Measurements from ENCODE around the gene CLEC10A.
"Not testable (repeated sequence)": the region's sequence is repeated elsewhere in the genome, so short reads cannot be mapped to it uniquely, and the experiment has no call there.

The CLEC10A gene

GRCh38 chr17:7108981-7109380 lies 28.9 kb upstream of the CLEC10A start:
- DNase-seq, result no peak

GRCh38 chr17:7108560-7108925 lies 28.5 kb upstream of the CLEC10A start:
- DNase-seq, result no peak

GRCh38 chr17:7107795-7108559 lies 27.9 kb upstream of the CLEC10A start:
- DNase-seq, result no peak

- no peak for DNase-seq
Observed at GRCh38 chr17:7107012-7107754, 27.1 kb upstream of the CLEC10A start.

GRCh38 chr17:7102421-7102820 lies 22.4 kb upstream of the CLEC10A start:
- no peak for DNase-seq

- DNase-seq, result no peak
Observed at GRCh38 chr17:7101531-7101930, 21.5 kb upstream of the CLEC10A start.

- DNase-seq, result not testable (repeated sequence)
Observed at GRCh38 chr17:7100641-7101379, 20.8 kb upstream of the CLEC10A start.

- no peak for DNase-seq
Observed at GRCh38 chr17:7098802-7099459, 18.9 kb upstream of the CLEC10A start.

- DNase-seq, result no peak
Observed at GRCh38 chr17:7097940-7098339, 17.9 kb upstream of the CLEC10A start.

- no peak for DNase-seq
Observed at GRCh38 chr17:7095625-7096024, 15.6 kb upstream of the CLEC10A start.

- DNase-seq, result no peak
Observed at GRCh38 chr17:7094652-7095019, 14.6 kb upstream of the CLEC10A start.

GRCh38 chr17:7091311-7092005 lies 11.4 kb upstream of the CLEC10A start:
- not testable (repeated sequence) for DNase-seq

- not testable (repeated sequence) for DNase-seq
Observed at GRCh38 chr17:7089570-7089969, 9.5 kb upstream of the CLEC10A start.

- not testable (repeated sequence) for DNase-seq
Observed at GRCh38 chr17:7088442-7088841, 8.4 kb upstream of the CLEC10A start.

GRCh38 chr17:7084088-7084487 lies 4.0 kb upstream of the CLEC10A start:
- DNase-seq, result no peak

GRCh38 chr17:7083592-7083991 lies 3.5 kb upstream of the CLEC10A start:
- no peak for DNase-seq

- no peak for DNase-seq
Observed at GRCh38 chr17:7081341-7082062, 1.5 kb upstream of the CLEC10A start.

GRCh38 chr17:7080456-7081041 lies 498 bp upstream of the CLEC10A start:
- DNase-seq, result no peak

- no peak for DNase-seq
Observed at GRCh38 chr17:7078711-7079110, 1.3 kb downstream of the CLEC10A start.

Data from nucleus accumbens (tissue), 56 donors.